Measurements from ENCODE around the gene RAD51D.

RAD51D gene

DNA sequence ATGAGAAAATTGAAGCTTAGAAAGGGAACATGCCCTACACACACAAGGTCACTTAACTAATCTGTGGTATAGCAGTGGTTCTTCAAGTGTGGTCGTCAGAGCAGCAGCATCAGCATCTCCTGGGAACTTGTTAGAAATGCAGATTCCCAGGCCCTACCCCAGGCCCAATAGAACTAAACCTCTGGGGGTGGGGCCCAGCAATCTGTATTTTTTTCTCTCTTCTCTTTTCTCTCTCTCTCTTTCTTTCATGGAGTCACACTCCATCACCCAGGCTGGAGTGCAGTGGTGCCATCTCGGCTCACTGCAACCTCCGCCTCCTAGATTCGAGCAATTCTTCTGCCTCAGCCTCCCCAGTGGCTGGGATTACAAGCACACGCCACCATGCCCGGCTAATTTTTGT, 18.6 kb upstream of the RAD51D start:
- Histone ChIP-seq H3K27ac (no peak overlapping the region), H3K36me3 (peaks cover 21% of the 10 kb centered on the region), H3K4me1 (ENCODE audit: control insufficient read depth in 1 of 2, insufficient read depth in 1 of 2, low read depth in 1 of 2, low read length in 1 of 2) (peaks cover 7 to 11% of the 10 kb centered on the region in 2 experiments), H3K9me3 (no peaks in the 10 kb centered on the region), H3K27me3 (no peaks in the 10 kb centered on the region), H3K4me3 (ENCODE audit: low read depth in 1 of 2, low read length in 1 of 2) (no peak overlapping the region)
- TF ChIP-seq, protein P1, sequence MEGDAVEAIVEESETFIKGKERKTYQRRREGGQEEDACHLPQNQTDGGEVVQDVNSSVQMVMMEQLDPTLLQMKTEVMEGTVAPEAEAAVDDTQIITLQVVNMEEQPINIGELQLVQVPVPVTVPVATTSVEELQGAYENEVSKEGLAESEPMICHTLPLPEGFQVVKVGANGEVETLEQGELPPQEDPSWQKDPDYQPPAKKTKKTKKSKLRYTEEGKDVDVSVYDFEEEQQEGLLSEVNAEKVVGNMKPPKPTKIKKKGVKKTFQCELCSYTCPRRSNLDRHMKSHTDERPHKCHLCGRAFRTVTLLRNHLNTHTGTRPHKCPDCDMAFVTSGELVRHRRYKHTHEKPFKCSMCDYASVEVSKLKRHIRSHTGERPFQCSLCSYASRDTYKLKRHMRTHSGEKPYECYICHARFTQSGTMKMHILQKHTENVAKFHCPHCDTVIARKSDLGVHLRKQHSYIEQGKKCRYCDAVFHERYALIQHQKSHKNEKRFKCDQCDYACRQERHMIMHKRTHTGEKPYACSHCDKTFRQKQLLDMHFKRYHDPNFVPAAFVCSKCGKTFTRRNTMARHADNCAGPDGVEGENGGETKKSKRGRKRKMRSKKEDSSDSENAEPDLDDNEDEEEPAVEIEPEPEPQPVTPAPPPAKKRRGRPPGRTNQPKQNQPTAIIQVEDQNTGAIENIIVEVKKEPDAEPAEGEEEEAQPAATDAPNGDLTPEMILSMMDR (IDR thresholded peaks at IDR 0.05), result no peak

DNA sequence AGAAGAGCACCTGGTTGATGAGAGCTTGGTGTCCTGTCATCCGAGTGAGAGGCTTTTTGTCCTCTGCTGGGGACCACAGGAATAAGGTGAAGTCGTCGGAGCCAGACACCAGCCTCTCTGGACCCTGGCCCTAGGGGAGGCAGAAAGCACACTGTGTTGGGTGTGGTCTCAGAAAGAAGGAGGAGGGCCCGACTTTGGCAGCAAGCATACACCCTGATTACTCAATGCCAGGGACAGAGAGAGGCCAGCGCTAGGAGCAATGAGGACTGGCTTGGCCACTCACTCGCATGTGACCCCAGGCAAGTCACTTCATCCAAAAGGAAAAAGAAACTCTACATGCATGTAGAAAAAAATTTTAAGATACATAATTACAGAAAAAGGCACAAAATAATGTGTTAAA, 15.7 kb upstream of the RAD51D start:
- TF ChIP-seq, protein P1 (IDR thresholded peaks at IDR 0.05), result no peak
- Histone ChIP-seq H3K4me1 (ENCODE audit: control insufficient read depth in 1 of 2, insufficient read depth in 1 of 2, low read depth in 1 of 2, low read length in 1 of 2) (no peaks in the 10 kb centered on the region), H3K27me3 (no peaks in the 10 kb centered on the region), H3K36me3 (peaks cover 34% of the 10 kb centered on the region), H3K4me3 (ENCODE audit: low read depth in 1 of 2, low read length in 1 of 2) (no peak overlapping the region), H3K9me3 (no peaks in the 10 kb centered on the region), H3K27ac (no peak overlapping the region)

DNA sequence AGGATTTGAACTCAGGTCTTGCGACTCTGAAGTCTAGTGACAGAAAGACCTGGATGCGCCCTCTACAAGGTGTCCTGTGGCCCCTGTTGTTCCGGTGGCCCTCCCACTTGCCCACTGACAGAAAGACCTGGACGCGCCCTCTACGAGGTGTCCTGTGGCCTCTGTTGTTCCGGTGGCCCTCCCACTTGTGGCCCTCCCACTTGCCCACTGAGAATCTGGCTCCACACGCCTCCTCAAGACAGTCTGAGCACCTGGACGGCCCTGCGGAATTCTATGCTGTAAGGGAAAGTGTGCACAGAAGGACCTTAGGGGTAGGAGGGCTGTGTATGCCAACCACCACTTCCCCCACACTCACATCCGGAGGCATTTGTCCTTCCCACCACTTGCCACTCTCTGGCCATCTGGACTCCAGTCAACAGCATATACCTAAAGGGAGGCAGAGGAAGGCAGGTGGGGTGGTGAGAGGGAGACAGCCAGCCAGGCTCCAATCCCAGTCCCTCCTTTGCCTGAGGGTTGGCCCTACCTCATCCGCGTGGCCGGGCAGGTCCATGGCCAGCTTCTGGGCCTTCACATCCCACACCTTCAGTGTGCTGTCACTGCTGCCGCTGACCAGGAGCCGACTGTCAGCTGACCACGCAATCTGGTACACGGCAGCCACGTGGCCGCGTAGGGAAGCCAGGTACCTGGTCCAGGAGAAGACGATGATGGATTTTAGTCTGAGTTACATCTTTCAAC, 13.3 kb upstream of the RAD51D start:
- H3K36me3 ChIP-seq, result peaks cover 34% of the 10 kb centered on the region
- TF ChIP-seq, protein P1 (IDR thresholded peaks at IDR 0.05), result no peak

DNA sequence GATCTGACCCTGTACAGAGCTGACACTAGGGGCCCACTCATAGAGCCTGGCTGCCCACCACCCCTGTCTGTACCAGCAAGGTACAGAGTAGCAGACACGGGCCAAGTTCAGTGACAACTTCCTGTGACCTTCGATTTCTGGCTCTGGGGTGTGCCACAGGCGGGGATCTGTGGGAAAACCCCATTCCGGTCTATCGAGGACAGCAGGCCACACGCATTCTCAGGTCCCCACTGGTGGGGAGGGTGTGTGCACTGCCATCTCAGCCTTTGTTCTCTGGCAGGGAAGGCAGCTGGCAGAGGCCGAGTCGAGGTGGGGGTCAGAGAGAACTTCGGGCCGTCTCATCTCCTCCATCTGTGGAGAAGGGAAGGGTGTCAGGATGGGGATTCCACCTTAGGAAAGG, 12.4 kb upstream of the RAD51D start:
- H3K27me3 ChIP-seq, result no peaks in the 10 kb centered on the region
- H3K9me3 ChIP-seq, result no peaks in the 10 kb centered on the region
- peaks cover 30% of the 10 kb centered on the region for H3K36me3 ChIP-seq
- no peaks in the 10 kb centered on the region for H3K4me1 ChIP-seq (ENCODE audit: control insufficient read depth in 1 of 2, insufficient read depth in 1 of 2, low read depth in 1 of 2, low read length in 1 of 2)
- H3K27ac ChIP-seq, result no peak overlapping the region
- no peak overlapping the region for H3K4me3 ChIP-seq (ENCODE audit: low read depth in 1 of 2, low read length in 1 of 2)
- TF ChIP-seq, protein P1 (IDR thresholded peaks at IDR 0.05), result no peak

More for the DNA sequence above, 13.3 kb upstream of the RAD51D start:
- Histone ChIP-seq H3K9me3 (no peaks in the 10 kb centered on the region), H3K27me3 (no peaks in the 10 kb centered on the region), H3K4me1 (ENCODE audit: control insufficient read depth in 1 of 2, insufficient read depth in 1 of 2, low read depth in 1 of 2, low read length in 1 of 2) (no peaks in the 10 kb centered on the region), H3K4me3 (ENCODE audit: low read depth in 1 of 2, low read length in 1 of 2) (no peak overlapping the region), H3K27ac (no peak overlapping the region)

DNA sequence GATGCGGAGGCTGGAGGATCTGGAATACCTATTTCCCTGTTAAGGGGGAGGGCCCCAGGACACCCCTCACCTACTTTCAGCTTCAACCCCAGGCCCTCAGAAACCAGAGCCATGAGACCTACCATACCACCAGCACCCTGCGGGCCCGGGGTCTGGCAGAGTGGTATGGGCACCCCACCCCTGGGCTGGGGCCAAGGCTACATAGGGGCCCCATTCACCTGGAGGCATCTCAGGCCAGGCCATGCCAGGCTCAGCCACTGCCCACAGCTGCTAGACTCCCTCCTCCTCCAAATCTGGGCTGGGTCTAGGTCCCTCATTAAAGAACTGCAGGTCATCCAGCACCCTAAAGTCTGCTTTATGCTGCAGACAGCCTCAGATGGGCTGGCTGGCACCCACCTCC, 10.7 kb upstream of the RAD51D start:
- Histone ChIP-seq H3K27me3 (no peaks in the 10 kb centered on the region), H3K4me1 (ENCODE audit: control insufficient read depth in 1 of 2, insufficient read depth in 1 of 2, low read depth in 1 of 2, low read length in 1 of 2) (no peaks in the 10 kb centered on the region), H3K9me3 (no peaks in the 10 kb centered on the region), H3K36me3 (peaks cover 18% of the 10 kb centered on the region), H3K27ac (no peak overlapping the region), H3K4me3 (ENCODE audit: low read depth in 1 of 2, low read length in 1 of 2) (no peak overlapping the region)
- TF ChIP-seq, protein P1 (IDR thresholded peaks at IDR 0.05), result no peak

Data from neutrophil (primary cell).